Cerebellar cortex (tissue), 1 donor: ENCODE results near the gene MYRFL.

ENCODE experiments used
- DNase-seq: peaks from one replicate; pipeline ENCODE4 v3.0.0-alpha.2; 2015; ENCODE audit warnings: low spot score

Gene MYRFL

GRCh38 chr12:69932676-69933552 is 107.9 kb downstream of the MYRFL start:
- DNase-seq: no peak

GRCh38 chr12:69934011-69934410 is 109.0 kb downstream of the MYRFL start:
- no peak for DNase-seq

- DNase-seq: peak; percentile 94
These were observed 110.6 kb downstream of the MYRFL start for GRCh38 chr12:69935651-69936100.

GRCh38 chr12:69936214-69936731 is 111.2 kb downstream of the MYRFL start:
- DNase-seq: no peak

- DNase-seq: no peak
These were observed 111.7 kb downstream of the MYRFL start for GRCh38 chr12:69936766-69937165.

GRCh38 chr12:69947123-69947522 is 122.1 kb downstream of the MYRFL start:
- no peak for DNase-seq

- no peak for DNase-seq
These were observed 122.9 kb downstream of the MYRFL start for GRCh38 chr12:69947897-69948296.

GRCh38 chr12:69948851-69949250 is 123.8 kb downstream of the MYRFL start:
- DNase-seq: no peak

GRCh38 chr12:69949311-69950002 is 124.4 kb downstream of the MYRFL start:
- no peak for DNase-seq

- DNase-seq: no peak
These were observed 126.1 kb downstream of the MYRFL start for GRCh38 chr12:69951108-69951507.

GRCh38 chr12:69952890-69953289 is 127.9 kb downstream of the MYRFL start:
- DNase-seq: no peak

- DNase-seq: no peak
These were observed 136.2 kb downstream of the MYRFL start for GRCh38 chr12:69961246-69961645.

GRCh38 chr12:69966409-69966808 is 141.4 kb downstream of the MYRFL start:
- DNase-seq: no peak

- DNase-seq: peak; percentile 40
These were observed 141.8 kb downstream of the MYRFL start for GRCh38 chr12:69966839-69967238.

- DNase-seq: no peak
These were observed 144.0 kb downstream of the MYRFL start for GRCh38 chr12:69969011-69969410.

- DNase-seq: no peak
These were observed 147.1 kb downstream of the MYRFL start for GRCh38 chr12:69972136-69972535.

GRCh38 chr12:69978020-69978419 is 153.0 kb downstream of the MYRFL start:
- no peak for DNase-seq

GRCh38 chr12:69981881-69982475 is 157.0 kb downstream of the MYRFL start:
- DNase-seq: no peak

GRCh38 chr12:69984241-69984640 is 159.2 kb downstream of the MYRFL start:
- no peak for DNase-seq

GRCh38 chr12:69985656-69986055 is 160.6 kb downstream of the MYRFL start:
- no peak for DNase-seq

- no peak for DNase-seq
These were observed 161.1 kb downstream of the MYRFL start for GRCh38 chr12:69986114-69986513.

GRCh38 chr12:69987579-69988091 is 162.6 kb downstream of the MYRFL start:
- no peak for DNase-seq
